CD14-positive monocyte (primary cell): Measurements from ENCODE around the gene AP3D1. TPM values are rescaled to one million over a fixed set of nuclear protein-coding genes. Genes with fewer than 3 reads are reported as not detected.

Source experiments
- DNase-seq, 3 donors: peaks; one replicate each; pipeline ENCODE4 v3.0.0-alpha.2; 2011 to 2022
- H2AFZ ChIP-seq: 2 replicates; pipeline ENCODE4 v1.6.0; 2012; ENCODE audit warnings: mild to moderate bottlenecking, low read depth, low read length, inconsistent platforms; ENCODE audit not compliant: insufficient read depth, poor library complexity, severe bottlenecking
- H3K27ac ChIP-seq, 2 donors: 1 replicate in 1 of 2; 2 replicates in 1 of 2; pipeline ENCODE4 v1.5.1; 2012 to 2013; ENCODE audit warnings: low read length in 2 of 2, control low read depth in 1 of 2, inconsistent platforms in 1 of 2, low read depth in 1 of 2, mild to moderate bottlenecking in 1 of 2
- H3K27me3 ChIP-seq, 2 donors: one replicate each; pipeline versions ENCODE4 v1.6.0 to v1.6.1; 2011 to 2013; ENCODE audit warnings: low read length in 2 of 2; ENCODE audit not compliant: control insufficient read depth in 2 of 2, insufficient read depth in 2 of 2
- H3K36me3 ChIP-seq, 2 donors: replicated peaks in 1 of 2; 1 replicate in 1 of 2; 2 replicates in 1 of 2; pipeline versions ENCODE4 v1.5.1 to v1.6.1; 2012 to 2013; ENCODE audit warnings: low read length in 2 of 2, control low read depth in 1 of 2, inconsistent platforms in 1 of 2, mild to moderate bottlenecking in 1 of 2; ENCODE audit not compliant: insufficient read depth in 2 of 2, control insufficient read depth in 1 of 2
- H3K4me1 ChIP-seq, 2 donors: 1 replicate in 1 of 2; 2 replicates in 1 of 2; pipeline versions ENCODE4 v1.5.1 to v1.6.1; 2012 to 2013; ENCODE audit warnings: low read length in 2 of 2, control low read depth in 1 of 2, inconsistent platforms in 1 of 2, mild to moderate bottlenecking in 1 of 2, moderate library complexity in 1 of 2; ENCODE audit not compliant: insufficient read depth in 2 of 2, control insufficient read depth in 1 of 2
- H3K4me2 ChIP-seq: replicated peaks from 2 replicates; pipeline ENCODE3; 2012; ENCODE audit warnings: low read length, moderate library complexity, mild to moderate bottlenecking; ENCODE audit not compliant: poor library complexity, severe bottlenecking; ENCODE audit errors: extremely low read depth
- H3K4me3 ChIP-seq, 3 experiments: fragments of 200-600 bp in 1 of 3; sonication (generic) in 1 of 3; replicated peaks in 1 of 3; 1 replicate in 2 of 3; 2 replicates in 1 of 3; pipeline ENCODE4 v1.5.1; 2011 to 2013; ENCODE audit warnings: low read length in 3 of 3, mild to moderate bottlenecking in 3 of 3, control low read depth in 2 of 3, low read depth in 2 of 3, inconsistent platforms in 1 of 3, moderate library complexity in 1 of 3
- H3K79me2 ChIP-seq: 2 replicates; pipeline ENCODE4 v1.6.0; 2012; ENCODE audit warnings: mild to moderate bottlenecking, control low read depth, inconsistent platforms, low read length, moderate library complexity; ENCODE audit not compliant: insufficient read depth
- H3K9ac ChIP-seq: 2 replicates; pipeline ENCODE4 v1.6.0; 2017; ENCODE audit warnings: low read length, mild to moderate bottlenecking; ENCODE audit not compliant: insufficient read depth, poor library complexity, severe bottlenecking
- H3K9me3 ChIP-seq, 2 donors: replicated peaks in 1 of 2; 1 replicate in 1 of 2; 2 replicates in 1 of 2; pipeline versions ENCODE4 v1.5.1 to v1.6.1; 2012 to 2013; ENCODE audit warnings: low read length in 2 of 2, control low read depth in 1 of 2; ENCODE audit not compliant: control insufficient read depth in 1 of 2, insufficient read depth in 1 of 2
- H4K20me1 ChIP-seq: 2 replicates; pipeline ENCODE4 v1.6.0; 2012; ENCODE audit warnings: mild to moderate bottlenecking, low read length, control low read depth, moderate library complexity; ENCODE audit not compliant: insufficient read depth
- H3K27ac Mint-ChIP-seq, 7 donors: one replicate each; pipeline ENCODE4 v1.8.0; 2020; ENCODE audit warnings: mild to moderate bottlenecking in 7 of 7, mixed read lengths in 7 of 7, moderate library complexity in 6 of 7, inconsistent platforms in 2 of 7
- H3K27me3 Mint-ChIP-seq, 3 donors: one replicate each; pipeline ENCODE4 v1.8.0; 2021 to 2022; ENCODE audit warnings: low read depth in 3 of 3, mild to moderate bottlenecking in 3 of 3, mixed read lengths in 3 of 3, moderate library complexity in 3 of 3, inconsistent platforms in 1 of 3
- H3K36me3 Mint-ChIP-seq, 2 donors: one replicate each; pipeline ENCODE4 v1.8.0; 2020; ENCODE audit warnings: mixed read lengths in 2 of 2, inconsistent platforms in 1 of 2, mild to moderate bottlenecking in 1 of 2
- H3K4me1 Mint-ChIP-seq: one replicate; pipeline ENCODE4 v1.8.0; 2020; ENCODE audit warnings: mild to moderate bottlenecking, mixed read lengths
- H3K4me3 Mint-ChIP-seq, 2 donors: one replicate each; pipeline ENCODE4 v1.8.0; 2020; ENCODE audit warnings: mild to moderate bottlenecking in 2 of 2, mixed read lengths in 2 of 2, moderate library complexity in 1 of 2
- H3K9me3 Mint-ChIP-seq, 7 donors: one replicate each; pipeline ENCODE4 v1.8.0; 2020 to 2022; ENCODE audit warnings: mixed read lengths in 7 of 7, mild to moderate bottlenecking in 6 of 7, moderate library complexity in 6 of 7, inconsistent platforms in 2 of 7
- WGBS: methylation state at CpG from one replicate; pipeline ENCODE4 v1.1.5; 2013; ENCODE audit warnings: missing lambda C conversion rate; ENCODE audit not compliant: insufficient coverage; 5-methylcytosine and 5-hydroxymethylcytosine counted together
- intact Hi-C, 2 donors: fragments of 100-400 bp; cut with micrococcal nuclease; formaldehyde crosslinking; loops; one replicate each; pipeline versions ENCODE4 v1.15.0 to v1.15.1; 2023
- polyA plus RNA-seq, 3 donors: library from polyadenylated mRNA; depleted of rRNA in 1 of 3; unstranded in 2 of 3; stranded (reverse) in 1 of 3; fragments of 300-500 nt in 2 of 3; fragments of >200 nt in 1 of 3; fragmentation: Illumina TruSeq in 2 of 3; gene quantifications; 1 replicate in 2 of 3; 2 replicates in 1 of 3; pipeline ENCODE4 v1.2.3, GENCODE V29; 2012 to 2021
- TF ChIP-seq, protein P1 (sequence below): fragments of 200-600 bp; IDR thresholded peaks from one replicate; pipeline ENCODE4 v1.8.0; 2022; ENCODE audit warnings: antibody characterized with exemption, mild to moderate bottlenecking

The AP3D1 gene
- polyA plus RNA-seq, 3 donors: 9.6 to 105 (median 12.4) TPM

GRCh38 chr19:2111425-2111824, 39.9 kb downstream of the AP3D1 start:
- no peak overlapping the region for H3K4me3 Mint-ChIP-seq
- Histone ChIP-seq H3K4me2 (no peak overlapping the region), H4K20me1 (peaks cover 60% of the 10 kb centered on the region), H2AFZ (no peak overlapping the region), H3K79me2 (no peaks in the 10 kb centered on the region), H3K27ac (no peak overlapping the region), H3K9ac (no peak overlapping the region), H3K4me1 (no peaks in the 10 kb centered on the region), H3K4me3 (no peak overlapping the region), H3K36me3 (peaks cover 96 to 99% of the 10 kb centered on the region in 2 donors), H3K27me3 (no peaks in the 10 kb centered on the region), H3K9me3 (peaks cover 2 to 4% of the 10 kb centered on the region in 2 donors)
- H3K36me3 Mint-ChIP-seq: peaks cover 72 to 95% of the 10 kb centered on the region in 2 donors
- peak overlapping the region in 2 of 7 donors; percentile 30 to 76 for H3K27ac Mint-ChIP-seq
- H3K9me3 Mint-ChIP-seq: peaks cover 0 to 7% (median 1%) of the 10 kb centered on the region in 7 donors
- no peaks in the 10 kb centered on the region for H3K4me1 Mint-ChIP-seq
- WGBS: 97% methylated on average over 13 of the region's 22 CpGs
- intact Hi-C loops: no loop called here
- TF ChIP-seq, protein P1, sequence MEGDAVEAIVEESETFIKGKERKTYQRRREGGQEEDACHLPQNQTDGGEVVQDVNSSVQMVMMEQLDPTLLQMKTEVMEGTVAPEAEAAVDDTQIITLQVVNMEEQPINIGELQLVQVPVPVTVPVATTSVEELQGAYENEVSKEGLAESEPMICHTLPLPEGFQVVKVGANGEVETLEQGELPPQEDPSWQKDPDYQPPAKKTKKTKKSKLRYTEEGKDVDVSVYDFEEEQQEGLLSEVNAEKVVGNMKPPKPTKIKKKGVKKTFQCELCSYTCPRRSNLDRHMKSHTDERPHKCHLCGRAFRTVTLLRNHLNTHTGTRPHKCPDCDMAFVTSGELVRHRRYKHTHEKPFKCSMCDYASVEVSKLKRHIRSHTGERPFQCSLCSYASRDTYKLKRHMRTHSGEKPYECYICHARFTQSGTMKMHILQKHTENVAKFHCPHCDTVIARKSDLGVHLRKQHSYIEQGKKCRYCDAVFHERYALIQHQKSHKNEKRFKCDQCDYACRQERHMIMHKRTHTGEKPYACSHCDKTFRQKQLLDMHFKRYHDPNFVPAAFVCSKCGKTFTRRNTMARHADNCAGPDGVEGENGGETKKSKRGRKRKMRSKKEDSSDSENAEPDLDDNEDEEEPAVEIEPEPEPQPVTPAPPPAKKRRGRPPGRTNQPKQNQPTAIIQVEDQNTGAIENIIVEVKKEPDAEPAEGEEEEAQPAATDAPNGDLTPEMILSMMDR: no peak
- no peak for DNase-seq
- H3K27me3 Mint-ChIP-seq: peaks cover 0 to 3% (median 2%) of the 10 kb centered on the region in 3 donors

DNA sequence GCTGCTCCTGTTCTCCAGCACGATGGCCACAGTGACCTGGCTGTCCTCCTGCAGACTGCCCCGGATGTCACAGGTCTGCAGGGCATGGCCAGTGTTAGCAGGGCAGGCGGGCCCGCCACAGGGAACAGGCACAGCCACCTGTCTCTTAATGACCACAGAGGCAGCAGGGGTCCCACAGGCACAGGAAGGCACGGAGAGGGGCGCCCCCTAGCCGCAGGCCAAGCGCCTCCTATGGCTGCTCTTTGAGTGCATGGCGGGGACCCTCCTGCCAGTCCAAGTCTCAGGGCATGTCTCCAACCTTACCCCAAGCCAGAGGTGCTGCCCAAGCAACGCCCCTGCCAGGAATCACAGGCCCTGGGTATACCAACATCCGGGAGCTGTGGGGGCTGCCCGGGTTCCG, 40.5 kb downstream of the AP3D1 start:
- H3K4me3 Mint-ChIP-seq: no peak overlapping the region
- intact Hi-C loops: no loop called here
- no peak overlapping the region for H3K27ac ChIP-seq

More for the DNA sequence above, 40.5 kb downstream of the AP3D1 start:
- Mint-ChIP-seq H3K9me3 (peaks cover 0 to 12% (median 7%) of the 10 kb centered on the region in 7 donors), H3K27ac (no peak overlapping the region), H3K4me1 (no peaks in the 10 kb centered on the region), H3K36me3 (peaks cover 73 to 96% of the 10 kb centered on the region in 2 donors), H3K27me3 (peaks cover 0 to 3% (median 2%) of the 10 kb centered on the region in 3 donors)
- 98% methylated on average over 13 of the region's 13 CpGs for WGBS
- H3K4me2 ChIP-seq: no peak overlapping the region
- TF ChIP-seq, protein P1: no peak
- DNase-seq: no peak
- H3K9ac ChIP-seq: no peak overlapping the region
- H3K4me3 ChIP-seq: no peak overlapping the region
- H3K4me1 ChIP-seq: no peaks in the 10 kb centered on the region
- H3K36me3 ChIP-seq: peaks cover 96 to 99% of the 10 kb centered on the region in 2 donors
- H2AFZ ChIP-seq: no peak overlapping the region
- no peaks in the 10 kb centered on the region for H3K79me2 ChIP-seq
- no peaks in the 10 kb centered on the region for H3K27me3 ChIP-seq
- peaks cover 57% of the 10 kb centered on the region for H4K20me1 ChIP-seq
- peaks cover 6 to 10% of the 10 kb centered on the region in 2 donors for H3K9me3 ChIP-seq
